CD4-positive, alpha-beta T cell treated with Interleukin-6 for 4 hours (primary cell): Measurements from ENCODE around the gene PIK3R5.

Experiments
- DNase-seq: peaks from one replicate; pipeline ENCODE4 v3.0.0-alpha.2; 2020; ENCODE audit warnings: mixed read lengths

PIK3R5 gene

DNA sequence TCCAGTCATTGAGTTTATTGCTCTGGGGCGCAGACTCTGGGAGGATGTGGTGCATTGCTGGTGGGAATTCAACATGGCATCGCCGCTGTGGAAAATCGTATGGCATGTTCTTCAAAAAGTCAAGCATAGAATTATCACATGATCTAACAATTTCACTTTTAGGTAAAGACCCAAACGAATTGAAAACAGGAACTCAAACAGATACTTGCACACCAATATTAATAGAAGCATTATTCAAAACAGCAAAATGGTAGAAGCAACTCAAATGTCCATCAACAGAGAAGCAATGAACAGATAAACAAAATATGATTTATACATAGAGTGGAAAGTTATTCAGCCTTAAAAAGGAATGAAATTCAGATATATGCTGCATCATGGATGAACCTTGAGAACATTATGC is 113.9 kb downstream of the PIK3R5 start:
- DNase-seq: no peak

DNA sequence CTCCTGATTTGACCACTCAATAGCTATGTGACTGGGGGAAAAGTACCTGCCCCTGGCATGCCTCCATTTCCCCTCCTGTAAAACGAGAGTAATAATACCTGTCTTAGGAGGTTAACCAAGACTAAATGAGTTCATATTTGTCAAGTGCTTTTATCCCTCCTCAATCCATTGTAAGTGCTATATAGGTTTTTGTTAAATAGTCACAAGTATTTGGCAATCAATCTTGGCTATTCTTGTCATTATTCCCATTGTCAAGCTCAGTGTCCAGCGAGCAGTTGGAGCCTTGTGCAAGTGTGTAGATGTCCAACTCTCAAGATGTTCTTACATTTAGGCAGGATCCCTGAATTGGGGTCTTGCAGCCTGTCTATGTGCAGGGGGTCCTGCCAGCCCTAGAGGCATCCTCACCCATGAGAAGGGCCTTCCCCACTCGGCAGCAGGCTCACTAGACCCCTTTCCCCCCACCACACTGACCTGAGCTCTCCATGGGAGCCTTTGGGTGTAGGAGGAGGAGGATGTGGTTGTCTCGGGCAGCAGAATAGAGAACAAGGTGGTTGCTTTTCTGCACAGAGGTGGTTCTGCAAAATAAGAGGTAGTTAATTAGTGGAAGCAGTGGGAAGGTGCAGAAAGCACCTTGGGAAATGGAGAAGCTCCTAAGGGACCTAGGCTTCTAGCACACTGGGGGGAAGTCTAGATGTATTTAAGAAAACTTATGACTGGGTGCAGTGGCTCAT is 116.0 kb downstream of the PIK3R5 start:
- no peak for DNase-seq

DNA sequence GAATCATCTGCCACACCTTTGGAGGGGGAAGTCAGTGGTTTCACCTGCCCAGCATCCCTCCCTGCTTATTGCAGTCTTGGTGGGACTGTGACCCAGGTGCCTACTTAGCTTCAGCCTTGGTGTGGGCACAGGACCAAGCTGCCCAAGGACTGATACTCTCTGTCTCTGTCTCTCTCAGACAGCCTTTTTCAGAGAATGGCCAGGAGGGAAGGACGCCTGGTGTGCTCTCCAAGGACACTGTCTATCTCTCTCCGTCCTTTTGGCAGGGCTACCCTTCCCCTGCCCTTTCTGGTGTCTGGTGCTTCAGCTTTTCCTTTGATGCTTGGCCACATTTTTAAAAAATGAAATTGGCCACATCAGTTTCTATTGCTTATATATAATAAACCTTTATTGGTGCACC is 117.6 kb downstream of the PIK3R5 start:
- DNase-seq: no peak

DNA sequence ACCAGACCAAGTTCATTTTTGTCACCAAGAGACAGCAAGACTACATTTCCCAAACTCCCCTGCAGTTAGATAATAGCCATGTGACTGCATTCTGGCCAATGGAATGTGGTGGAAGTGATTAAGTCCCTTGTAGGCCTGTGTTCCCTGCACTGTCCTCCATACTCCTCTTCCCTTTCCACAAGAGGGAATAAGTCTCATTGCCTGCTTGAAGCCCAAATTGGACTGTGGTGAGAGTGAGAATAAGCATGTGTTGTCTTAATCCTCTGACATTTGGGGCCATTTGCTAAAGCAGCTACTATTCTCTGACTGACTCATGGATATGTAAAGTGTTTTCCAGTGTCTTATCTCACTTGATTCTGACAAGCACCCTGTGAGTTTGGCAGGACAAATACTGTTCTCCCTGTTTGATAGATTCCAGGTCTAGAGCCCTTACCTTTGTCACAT is 118.7 kb downstream of the PIK3R5 start:
- no peak for DNase-seq

DNA sequence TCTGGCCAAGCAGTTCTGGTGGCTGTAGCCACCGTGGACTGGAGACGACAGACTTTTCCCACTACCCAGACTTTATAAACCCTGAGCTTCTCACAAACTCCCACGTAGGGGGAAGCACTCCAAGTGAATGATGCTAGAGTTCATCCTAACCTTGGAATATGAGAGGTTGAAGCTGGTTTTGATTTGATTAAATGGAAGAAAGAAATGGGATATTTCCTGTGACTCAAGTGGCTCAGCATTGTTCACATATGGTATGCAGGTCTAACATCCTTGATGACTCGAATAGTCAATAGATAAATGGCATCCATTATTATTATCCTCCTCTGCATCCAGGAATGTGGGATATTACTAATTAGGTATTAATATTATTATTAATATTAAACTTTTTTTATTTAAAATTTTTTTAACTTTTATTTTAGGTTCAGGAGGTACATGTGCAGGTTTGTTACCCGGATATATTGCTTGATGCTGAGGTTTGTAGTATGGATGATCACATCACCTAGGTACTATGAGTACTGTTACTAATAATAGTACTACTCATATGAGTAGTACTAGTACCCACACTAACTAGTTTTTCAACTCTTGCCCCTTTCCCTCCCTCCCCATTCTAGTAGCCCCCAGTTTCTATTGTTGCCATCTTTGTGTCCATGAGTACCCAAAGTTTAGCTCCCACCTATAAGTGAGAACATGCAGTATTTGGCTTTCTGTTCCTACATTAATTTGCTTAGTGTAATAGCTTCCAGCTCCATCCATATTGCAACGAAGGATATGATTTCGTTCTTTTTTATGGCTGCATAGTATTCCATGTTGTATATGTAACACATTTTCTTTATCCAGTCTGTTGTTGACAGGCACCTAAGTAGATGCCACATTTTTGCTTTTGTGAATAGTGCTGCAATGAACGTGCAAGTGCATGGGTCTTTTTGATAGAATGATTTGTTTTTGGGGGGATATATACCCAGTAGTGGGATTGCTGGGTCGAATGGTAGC is 121.0 kb downstream of the PIK3R5 start:
- no peak for DNase-seq

DNA sequence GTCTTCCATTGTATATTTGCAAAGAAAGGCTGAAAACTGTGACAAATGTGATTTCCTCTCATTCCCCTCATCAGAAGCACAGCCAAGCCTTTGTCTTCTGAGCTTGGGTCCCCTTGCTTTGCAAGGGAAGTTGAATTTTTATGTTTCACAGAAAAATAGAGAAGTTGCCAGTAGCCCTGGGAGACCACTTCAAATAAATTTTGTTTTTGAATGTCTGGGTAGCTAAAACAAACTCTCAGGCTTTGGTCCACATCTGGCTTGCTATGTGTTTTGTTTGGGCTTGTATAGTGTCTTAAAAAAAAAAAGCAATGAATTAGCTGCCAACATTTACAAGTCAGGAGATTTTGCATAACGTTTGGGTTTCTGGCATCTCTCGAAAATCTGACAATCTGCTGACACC is 122.2 kb downstream of the PIK3R5 start:
- DNase-seq: no peak

DNA sequence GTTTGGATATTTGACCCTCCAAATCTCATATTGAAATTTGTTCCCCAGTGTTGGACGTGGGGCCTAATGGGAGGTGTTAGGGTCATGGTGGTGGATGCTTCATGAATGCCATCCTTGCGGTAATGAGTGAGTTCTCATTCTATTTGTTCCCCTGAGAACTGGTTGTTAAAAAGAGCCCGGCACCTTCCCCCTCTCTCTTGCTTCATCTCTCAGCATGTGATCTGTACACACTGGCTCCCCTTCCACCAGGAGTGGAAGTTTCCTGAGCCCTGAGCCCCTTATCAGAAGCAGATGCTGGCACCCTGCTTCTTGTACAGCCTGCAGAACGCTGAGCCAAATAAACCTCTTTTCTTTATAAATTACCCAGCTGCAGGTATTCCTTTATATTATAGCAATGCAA is 123.7 kb downstream of the PIK3R5 start:
- DNase-seq: no peak

DNA sequence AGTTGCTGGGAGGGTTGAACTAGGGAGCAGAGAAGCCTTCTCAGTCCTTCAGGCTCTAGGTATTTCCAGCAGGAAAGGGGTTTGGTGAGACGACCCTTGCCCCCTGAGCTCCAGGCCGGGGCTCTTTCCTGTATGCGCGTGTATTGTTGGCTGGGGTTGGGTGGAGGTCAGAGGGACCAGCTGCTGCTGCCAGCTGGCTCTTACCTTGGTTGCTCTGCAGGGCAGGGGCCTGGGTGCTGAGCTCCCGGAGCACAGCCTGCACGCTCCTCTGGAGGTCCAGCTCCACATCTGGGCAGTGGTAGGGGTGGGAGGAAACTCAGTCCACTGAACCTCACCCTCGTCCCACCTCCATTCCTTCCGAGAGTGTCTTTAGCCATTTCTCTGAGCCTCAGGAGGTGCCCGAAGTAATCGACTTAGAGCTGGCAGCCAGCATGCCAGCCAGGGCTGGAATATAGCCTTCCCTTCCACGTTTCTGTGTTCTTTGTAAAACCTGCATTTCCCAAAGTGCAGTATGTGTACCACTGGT is 126.0 kb downstream of the PIK3R5 start:
- no peak for DNase-seq

DNA sequence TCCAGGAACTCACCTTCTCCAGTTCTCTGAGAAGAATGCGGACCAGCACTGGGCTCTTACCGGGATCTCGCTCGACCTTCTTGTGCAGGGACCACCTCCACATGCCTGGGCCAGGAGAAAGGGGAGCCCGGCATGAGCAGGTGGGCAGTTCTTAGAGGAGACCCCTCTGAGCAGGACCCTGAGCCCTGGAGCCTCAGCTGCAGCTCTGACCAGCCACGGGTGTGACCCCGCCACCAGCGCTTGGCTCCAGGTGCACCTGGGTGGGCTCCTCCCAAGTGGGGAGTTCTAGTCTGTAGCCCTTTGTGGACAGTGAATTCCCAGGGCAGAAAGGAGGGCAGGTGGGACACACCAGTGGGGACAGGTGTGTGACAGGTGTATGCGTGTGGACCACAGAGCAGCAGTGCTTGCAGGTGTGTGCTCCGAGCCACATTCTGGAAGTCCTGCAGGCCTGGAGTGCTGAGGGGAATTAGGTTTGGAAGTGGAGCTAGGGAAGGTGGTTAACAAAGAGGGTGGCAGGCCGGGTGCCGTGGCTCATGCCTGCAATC is 126.9 kb downstream of the PIK3R5 start:
- DNase-seq: no peak

DNA sequence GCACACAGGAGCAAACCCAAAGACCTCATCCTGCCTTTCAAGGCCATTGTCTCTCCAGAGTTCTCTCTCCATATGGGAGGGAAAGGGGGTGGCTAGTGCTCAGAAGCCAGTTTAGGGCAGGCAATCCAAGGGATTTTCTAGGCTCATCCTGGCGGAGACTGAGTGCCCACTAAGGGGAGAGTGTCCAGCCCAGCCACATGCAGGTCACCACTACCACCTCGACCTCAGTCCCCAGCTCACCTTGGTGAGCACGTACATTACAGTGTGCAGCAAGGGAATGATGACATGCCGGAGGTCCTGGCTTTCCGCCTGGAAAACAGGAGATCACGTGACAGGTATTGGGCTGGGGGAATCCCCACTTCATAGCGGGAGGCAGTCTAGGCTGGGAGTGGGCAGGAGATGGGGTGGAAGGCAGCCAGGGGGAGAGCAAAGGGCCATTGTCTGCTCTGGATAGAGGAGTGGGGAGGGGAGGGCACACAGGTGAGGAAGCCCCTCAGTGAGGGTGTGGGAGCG is 127.9 kb downstream of the PIK3R5 start:
- DNase-seq: no peak

DNA sequence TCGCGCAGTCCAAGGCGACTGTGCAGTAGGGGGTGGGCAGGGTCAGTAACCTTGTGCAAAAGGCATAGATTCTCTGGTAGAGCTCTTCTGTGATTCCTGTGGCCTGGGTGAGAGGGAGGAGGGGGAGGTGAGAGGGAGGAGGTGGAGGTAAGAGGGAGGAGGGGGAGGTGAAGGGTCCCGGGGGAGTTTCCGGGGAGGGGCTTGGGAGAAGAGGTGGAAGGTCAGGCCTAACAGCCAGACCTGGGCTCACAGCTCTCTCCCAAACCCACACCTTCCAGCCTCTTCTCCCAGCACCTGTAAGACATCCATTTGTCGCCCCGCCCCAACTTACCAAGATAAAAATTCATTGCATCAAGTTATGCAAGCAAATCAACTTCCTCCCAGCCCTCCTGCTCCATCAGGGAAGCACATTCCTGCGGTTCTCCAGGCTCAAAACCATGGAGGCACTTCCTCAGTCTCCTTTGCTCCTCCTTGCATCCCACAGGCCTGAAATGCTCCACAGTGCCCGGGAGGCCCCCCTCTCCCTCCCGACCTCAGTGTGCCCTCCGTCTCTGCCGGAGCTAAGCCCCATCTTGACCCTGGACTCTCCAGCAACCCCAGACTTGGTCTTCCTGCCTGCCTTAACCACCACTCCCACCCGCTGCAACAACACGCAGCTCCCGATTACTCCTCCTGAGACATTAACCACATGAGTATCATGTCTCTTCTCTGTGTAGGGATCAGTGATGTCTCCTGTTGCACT is 128.5 kb downstream of the PIK3R5 start:
- DNase-seq: no peak

DNA sequence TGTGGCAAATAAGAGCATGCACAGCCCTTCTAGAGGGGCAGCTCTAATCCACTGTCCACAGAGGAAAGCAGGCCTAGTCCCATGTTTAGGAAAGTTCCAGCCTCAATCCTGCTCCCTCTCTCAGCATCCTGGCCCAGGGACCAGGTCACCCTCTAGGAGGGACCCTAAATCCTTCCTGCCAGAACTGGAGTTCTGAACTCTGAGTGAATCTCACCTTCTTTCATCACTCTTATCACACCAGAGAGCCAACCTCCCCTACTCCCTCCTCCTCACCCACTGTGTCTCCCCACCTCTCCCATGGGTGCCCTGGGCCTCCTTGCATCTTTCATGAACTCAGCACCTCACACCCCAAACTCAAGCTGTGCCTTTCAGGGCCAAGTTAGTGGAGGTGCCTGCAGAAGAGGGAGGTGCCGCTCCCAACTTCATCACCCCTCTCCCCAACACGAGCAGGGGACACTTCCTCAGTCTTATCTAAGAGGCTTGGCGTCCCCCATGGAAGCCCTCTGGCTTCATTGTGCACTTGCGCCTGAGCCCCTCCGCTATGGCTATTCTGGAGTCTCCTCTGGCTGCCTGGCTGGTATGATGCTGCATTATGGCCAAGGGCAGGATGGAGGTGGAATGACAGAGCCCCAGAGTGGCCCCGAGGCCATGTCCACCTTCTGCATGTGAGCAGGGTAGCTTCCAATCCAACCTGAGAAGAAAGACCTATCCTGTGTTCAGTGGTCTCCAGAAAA is 129.7 kb downstream of the PIK3R5 start:
- DNase-seq: no peak

DNA sequence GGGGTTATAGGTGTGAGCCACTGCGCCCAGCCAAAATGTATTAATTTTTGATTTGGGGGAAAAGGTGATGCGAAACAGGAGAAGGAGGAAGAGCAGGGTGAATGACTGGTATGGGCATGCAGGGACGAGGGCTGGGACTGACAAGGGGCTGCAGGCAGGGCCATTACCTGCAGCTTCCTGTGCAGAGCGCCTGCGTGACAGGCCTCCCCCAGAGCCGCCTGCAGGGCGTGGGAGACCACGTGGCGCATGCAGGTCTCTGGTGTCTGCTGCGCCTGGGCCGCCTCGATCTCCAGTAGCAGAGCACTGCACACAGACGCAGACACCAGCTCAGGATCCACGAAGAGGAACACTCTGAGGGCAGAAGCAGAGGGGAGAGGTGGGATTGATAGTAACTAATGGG is 130.4 kb downstream of the PIK3R5 start:
- DNase-seq: no peak

DNA sequence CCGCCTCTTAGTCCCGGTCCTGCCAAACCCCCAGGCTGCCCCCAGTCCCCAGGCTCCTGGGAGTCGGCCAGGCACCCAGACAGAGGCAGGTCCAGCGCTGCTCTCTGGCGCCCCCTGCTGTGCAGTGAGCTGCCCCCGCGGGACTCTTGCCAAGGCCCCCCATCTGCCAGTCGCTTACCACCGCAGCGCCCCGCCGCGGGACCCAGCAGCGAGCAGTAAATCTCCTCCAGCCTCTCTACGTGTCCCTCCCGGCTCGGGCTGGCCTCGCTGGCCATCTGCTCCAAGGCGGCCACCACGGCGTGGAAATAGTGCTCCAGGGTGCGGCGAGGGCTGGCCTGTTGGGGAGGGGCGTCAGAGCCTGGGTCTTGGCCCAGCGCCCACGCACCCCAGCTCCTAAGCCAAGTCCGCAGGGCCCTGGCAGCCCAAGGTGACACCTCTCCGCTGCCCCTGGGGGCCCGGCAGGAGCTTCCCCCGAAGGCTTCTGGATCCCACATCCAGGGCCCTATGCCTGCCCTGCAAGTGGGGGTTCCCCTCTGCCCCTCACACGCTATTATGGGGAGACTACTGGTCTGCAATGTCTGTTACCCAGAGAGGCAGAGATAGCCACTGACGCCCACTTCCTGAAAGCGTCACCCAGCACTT is 132.7 kb downstream of the PIK3R5 start:
- DNase-seq: peak; percentile 35

DNA sequence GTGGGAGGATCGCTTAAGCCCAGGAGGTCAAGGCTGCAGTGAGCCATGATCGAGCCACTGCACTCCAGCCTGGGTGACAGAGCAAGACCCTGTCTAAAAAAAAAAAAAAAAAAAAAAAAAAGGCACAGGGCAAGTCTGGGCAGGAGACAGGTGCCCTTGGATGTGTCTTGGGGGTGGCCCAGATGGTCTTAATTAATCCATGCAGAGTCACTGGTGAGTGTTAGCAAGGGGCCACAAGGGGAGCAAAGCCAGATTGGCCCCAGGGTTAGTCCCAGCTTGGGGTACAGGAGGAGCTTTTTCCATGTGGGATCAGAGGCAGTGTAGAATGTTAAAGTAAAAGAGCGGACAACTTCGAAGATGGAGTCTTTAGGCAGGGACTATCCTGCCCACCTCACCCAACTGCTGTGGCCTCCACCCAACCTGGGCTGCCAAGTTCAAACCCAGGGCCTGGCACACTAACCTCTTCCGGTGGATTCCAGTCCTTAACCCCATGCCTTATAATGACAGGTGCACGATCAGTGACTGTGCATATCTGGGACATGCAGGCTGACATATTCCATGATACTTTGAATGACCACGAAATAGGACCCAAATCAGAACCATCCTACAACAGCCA is 134.2 kb downstream of the PIK3R5 start:
- no peak for DNase-seq

DNA sequence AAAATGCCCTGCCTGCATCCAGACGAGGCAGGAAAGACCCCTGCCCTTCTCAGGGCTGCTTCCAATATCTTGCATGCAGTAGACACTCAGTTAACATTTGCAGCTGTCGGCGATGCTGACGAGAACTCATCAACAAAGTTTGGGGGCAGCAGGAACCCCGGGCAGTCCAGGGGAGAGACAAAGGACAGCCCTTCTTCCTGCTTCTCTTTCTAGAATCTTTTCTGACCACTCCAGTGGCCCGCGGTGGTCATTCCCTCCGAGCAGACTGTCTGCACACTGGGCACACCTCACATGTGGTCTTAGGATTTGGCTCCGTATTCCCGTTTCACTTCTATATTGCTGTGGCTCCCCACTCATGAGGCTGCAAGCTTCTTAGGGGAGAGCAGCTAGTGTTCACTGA is 135.4 kb downstream of the PIK3R5 start:
- DNase-seq: no peak

DNA sequence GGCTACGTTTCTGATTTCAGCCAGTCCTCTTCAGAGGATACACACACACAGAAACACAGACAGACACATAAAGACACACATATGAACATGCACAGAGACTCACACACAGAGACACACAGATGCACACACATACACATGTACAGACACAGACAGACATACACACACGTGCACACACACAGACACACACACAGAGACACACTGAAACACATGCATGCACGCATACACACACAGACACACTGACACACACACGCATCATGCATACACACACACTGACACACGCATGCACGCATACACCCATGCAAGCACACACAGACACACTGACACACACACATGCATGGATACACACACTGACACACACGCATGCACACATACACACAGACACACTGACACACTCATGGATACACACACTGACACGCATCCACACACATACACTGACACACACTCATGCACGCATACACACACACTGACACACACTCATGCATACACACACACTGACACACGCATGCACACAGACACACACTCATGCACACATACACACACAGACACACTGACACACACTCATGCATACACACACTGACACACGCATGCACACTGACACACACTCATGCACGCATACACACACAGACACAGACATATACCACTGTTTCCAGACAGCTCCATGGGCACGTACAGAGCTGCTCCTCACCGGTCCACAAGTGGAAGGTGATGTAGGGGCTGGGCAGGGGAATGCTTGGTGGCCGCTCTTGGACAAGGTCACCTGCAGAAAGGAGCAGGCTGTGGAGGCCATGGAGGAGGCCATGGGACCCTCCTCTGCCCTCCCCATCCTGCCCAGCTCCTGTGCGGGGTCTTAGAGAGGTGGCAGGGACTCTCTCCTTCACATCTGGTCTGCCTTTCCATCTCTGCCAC is 136.2 kb downstream of the PIK3R5 start:
- DNase-seq: no peak
